Stimulated activated CD4-positive, alpha-beta T cell treated with anti-CD3 and anti-CD28 coated beads, Interleukin-2, amount 100 ng/mL, for 48 hours (primary cell): ENCODE measurements around the gene B3GNT5.
A peak's percentile ranks its signal among the peaks of the same experiment; 100 is the strongest.
"Not testable (repeated sequence)": the region's sequence is repeated elsewhere in the genome, so short reads cannot be mapped to it uniquely, and the experiment has no call there.

Experiments used
- DNase-seq, 2 donors: peaks; one replicate each; pipeline ENCODE4 v3.0.0-alpha.2; 2020

The B3GNT5 gene, protein sequence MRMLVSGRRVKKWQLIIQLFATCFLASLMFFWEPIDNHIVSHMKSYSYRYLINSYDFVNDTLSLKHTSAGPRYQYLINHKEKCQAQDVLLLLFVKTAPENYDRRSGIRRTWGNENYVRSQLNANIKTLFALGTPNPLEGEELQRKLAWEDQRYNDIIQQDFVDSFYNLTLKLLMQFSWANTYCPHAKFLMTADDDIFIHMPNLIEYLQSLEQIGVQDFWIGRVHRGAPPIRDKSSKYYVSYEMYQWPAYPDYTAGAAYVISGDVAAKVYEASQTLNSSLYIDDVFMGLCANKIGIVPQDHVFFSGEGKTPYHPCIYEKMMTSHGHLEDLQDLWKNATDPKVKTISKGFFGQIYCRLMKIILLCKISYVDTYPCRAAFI

DNA sequence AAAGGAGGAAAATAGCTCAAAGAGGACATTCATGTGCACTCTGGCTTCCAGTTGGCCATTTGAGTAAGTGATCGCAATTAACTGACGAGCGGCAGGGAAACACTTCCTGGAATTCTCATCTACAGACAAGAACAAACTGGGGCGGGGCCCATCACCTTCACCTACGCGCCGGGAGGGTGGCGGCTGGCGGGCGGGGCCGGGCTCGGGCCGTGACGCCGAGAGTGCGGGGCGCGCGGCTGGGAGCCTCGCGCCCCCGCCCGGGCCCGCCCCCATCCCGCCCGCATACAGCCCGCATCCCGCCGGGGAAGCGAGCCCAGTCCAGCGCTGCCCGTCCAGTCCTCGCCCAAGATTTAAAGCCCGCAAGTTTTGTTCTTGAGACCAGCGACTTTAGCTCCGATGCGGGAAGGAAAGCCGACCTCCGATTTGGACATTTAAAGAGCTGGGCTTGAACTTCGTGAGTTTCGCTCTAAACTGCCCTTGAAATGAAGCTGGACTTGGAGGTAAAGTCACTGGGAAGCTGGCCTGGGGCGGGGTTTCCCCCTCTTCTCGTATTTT is at the start of gene B3GNT5:
TSS of gene B3GNT5 (plus strand) at position 281 of the 555 bp plus-strand sequence. CDS start 16,546 bp downstream, outside the sequence.
- peak in 1 of 2 donors; percentile 49 for DNase-seq

DNA sequence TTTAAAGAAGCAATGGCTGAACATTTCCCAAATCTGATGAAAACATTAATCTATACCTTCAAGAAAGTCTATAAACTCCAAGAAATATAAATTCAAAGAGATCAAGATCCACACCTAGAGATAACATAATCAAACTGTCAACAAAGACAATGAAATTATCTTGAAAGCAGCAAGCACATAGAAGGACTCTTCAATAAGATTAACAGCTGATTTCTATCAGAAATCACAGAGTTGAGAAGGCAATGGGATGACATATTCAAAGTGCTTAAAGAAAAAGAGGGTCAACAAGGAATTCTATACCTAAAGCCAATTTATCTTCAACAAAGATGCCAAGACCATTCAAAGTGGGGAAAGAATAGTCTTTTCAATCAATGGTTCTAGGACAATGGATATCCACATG is 49.4 kb upstream of the B3GNT5 start:
- DNase-seq, result no peak

DNA sequence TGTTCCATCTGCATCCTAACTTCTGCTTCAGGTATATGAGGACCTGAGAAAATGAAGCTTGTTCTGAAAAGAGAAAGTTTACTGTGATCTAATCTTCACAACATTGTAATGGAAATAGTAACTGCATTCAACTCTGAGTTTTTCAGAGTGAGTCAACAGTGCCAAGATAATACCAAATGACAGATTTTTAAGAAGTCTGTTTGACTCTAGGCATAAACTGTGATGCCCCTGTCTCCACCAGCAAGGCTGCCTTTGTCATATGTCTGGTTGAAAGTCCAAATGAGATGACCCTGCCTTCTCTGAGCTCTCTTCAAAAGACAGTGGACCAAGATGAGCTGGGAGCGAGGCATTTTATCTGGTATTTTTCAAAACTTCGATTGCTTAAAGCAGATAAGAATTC is 44.8 kb upstream of the B3GNT5 start:
- DNase-seq, result no peak

DNA sequence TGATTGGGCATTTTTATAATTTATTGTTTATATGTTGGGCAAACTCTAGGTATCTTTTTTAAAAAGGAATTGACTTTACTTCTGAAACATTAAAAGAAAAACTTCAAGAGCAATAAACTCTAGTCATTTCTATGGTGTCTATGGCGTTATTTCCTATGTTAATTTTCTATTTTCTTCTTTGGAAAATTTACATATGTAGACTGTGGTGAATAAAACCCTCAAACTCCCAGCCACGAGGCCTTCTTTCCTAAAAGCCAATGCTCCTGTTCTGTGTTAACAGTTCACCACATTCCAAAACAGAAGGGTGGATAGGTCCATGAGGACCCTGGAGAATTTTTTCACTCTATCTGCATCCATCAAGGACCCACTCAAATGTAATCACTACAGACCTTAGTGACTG is 44.3 kb upstream of the B3GNT5 start:
- no peak for DNase-seq

DNA sequence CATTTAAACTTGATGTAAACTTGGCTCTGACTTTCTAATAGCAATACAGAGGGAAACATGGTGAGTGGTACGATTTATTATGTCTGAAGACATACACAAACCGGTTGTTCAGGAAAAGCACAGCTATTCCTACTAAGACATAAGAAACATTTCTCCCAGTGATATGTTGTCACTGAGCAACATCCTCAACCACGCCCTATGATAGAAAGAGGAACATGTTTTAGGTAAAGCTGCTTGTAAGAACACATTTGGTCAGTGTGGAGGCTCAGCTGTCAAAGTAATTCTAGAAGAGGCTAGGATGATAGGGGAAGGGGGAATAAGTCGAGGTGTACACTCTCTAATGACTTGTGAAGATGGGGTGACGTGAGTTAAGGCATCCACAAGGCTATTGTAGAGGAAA is 42.7 kb upstream of the B3GNT5 start:
- DNase-seq, result no peak

DNA sequence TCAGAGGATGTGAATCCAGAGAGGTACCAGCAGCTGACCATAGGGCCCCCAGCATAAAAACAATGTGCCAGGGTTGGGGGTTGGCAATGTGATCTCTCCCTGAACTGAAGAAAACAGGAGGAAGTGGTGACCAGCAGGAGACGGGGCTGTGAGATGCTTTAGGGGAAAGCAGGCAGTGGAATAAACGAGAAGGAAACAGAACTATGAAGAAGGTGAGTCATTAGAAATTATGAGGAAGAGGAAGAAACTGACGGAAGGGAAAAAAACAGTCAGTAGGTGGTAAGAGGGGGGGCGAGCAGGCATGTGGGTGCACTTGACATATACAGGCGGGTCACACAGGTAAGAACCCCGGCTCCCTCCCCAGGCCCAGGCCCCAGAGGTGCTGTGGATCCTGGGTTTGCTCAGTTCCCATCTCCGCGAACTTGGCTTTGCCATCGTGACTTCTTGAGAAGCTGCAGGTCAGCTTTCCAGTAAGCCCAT is 42.2 kb upstream of the B3GNT5 start:
- no peak for DNase-seq

DNA sequence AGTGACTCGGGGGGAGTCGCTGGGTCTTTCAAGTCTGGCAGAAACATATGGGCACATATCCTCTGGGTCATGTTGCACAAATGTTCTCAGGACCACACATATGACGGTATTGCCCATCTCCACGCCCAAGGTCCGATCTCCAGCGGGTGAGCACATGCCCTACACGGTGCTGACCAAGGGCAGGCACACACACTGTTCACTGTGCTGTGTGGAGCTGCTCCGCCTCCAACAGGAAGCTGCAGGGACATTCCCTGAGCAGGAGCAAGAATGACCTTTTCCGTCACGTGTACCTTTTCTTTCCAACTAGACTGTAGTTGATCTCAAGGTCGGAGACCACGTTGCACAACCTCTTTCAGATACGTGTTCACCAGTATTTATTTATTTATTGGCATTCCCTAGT is 41.7 kb upstream of the B3GNT5 start:
- no peak for DNase-seq

DNA sequence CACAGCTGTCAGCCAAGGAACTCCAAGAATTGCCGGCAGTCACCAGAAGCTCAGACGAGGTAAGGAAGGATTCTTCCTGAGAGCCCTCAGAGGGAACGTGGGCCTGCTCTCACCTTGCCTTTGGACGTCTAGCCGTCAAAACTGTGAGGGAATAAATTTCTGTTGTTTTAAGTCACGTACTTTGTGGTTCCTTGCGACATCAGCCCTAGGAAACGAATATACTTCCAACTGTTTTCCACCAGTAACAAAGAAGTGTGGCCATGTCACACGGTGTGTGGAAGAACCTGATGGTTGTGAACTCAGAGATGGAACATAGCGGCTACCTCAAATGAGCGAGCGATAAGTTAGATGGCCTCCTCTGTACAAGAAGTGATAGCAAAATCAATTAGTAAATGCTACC is 41.0 kb upstream of the B3GNT5 start:
- no peak for DNase-seq

DNA sequence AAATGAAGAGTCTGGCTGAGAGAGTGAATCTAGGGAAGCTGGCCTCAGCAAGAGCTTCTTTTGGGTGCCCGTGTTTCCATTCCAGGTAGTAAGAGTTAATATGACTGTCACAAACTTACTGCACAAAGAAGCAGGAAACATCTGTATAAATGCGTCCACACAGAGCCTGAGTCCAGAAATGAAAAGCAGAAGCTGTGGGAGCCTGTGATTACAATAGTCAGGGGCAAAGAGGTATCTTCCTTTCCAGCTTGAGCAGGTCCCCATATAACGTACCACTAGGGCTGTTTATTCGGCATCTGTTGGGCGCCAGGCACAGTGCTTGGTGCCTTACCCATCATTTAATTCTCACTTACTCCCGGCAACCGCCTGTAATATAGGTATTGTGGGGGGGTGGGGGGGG is 40.5 kb upstream of the B3GNT5 start:
- no peak for DNase-seq

DNA sequence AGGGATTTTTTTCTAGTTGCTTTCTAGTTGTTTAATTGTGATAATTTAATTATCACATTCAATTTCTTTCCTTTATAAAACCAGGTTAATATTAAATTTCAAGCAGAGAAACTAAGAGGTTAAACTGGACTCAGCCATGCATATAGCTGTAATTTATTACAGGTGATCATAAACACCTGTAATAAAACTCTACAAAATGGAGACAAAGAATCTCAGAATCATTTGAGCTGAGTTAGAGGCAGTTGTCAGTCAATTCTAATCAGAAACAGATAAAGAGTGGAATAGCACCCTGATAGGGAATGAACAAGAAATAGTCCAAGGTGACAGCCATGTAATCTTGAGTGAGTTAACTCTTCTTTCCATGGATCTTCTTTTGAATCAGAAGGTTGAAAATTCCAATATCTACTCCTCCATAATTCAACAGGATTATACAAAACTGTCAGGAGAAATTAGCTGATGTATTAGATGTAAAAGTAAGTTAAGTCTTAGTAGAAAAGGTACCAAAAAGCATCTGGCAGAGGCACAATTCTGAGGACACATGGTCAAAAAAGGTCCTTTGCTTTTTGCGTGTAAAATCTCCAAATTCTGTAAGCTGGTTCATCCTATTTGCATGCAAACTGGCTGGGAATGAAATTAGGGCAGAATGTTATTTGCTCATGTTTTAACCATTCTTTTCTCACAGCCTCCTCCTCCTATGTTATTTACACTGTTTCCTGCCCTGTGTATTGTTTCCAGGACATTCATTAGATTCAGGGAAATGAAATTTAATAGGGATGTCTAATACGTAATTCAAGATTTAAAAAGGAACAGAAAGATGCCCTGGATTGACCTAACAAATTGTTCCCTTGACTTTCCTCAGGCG is 39.4 kb upstream of the B3GNT5 start:
- DNase-seq, result no peak

DNA sequence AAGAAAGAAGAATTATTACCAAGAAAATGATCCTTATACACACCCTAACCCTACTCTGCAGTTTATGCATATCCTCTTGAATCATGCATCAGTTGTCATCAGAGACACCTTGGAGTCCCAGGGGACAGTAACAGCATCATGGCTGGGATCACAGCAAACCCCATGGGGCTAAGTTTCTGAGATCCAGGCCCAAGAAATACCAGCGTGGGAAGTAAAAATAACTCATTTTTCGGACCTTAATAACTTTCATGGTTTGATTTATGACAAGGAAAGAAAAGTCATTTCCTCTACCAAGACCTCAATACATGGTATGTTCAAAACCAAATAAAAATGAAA is 38.8 kb upstream of the B3GNT5 start:
- no peak for DNase-seq

DNA sequence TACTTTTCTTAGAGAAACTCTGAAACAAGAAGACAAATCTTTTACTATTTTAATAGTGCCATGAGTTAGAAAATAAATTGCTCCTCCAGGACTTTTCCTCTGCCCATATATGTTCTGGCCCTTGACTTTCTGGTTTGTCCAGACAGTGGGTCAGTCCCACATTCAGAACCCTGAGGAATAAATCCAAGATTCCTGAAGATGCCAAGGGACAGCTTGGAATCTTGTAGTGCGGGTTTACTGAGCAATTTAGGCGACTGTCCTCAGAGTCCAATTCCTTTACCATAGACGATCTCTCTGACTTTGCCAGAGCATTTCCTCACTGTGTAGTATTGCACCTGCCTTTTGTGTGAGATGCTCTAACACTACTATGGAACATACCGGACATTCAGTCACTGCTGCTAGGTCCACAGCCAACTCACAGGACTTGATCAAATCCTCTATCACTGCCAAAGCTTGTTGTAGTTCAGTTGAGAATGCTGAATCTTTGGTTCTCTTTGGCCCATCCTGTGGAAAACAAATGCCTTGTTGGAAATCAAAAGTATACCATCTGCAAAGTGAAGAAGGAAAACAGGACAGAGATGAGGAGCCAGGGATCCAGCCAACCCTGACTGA is 37.4 kb upstream of the B3GNT5 start:
- no peak for DNase-seq

DNA sequence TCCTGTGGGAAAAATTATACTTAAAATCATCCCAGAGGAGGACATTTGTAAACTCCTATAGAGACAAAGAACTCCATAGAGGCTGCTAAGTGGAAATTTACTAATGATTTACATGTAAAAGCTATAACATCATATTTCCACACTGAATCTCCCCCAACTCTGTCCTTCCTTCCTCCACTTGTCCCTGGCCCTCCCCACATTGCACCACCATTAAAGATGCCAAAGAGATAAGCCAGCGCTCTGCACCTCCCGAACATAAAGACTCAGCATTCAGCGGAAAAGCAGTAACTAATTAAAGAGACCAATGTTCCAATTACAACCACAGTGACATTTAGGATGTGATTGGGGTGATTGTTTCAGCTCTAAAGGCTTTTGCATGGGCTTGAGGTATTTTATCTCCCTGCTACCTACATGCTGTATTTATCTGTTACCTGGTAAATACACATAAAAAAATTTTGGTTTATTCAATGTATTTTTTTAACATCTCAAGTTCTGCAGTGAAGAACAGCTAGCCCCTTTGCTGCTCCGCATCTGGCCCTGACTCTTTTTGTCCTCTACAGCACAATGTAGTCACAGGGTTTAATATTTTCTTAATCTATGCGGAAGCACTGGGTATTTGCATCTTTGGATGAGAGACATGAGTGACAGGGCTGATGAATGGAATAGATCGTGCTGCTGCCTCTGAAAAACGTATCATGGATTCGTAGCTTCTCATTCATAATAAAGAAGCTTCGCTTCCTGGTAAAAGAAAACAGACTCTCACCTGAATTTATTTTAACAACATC is 35.3 kb upstream of the B3GNT5 start:
- DNase-seq, result no peak

DNA sequence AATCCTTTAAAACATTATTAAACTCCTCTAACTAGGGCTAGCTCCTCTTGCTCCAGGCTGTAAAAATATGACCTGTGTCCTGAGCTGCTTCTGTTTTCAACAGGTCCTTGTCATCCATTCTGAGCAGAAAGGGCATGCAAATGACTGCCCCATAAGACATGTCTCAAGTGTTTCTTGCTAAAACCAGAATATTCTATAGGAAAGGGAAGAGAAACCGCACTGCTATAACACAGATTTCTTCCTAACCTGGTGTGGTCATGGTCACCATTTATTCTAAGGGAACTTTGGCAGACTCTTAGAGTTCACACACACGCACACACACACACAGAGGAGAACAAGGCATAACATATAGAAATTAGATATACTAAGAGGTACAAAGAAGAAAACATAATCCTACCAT is 34.2 kb upstream of the B3GNT5 start:
- no peak for DNase-seq

DNA sequence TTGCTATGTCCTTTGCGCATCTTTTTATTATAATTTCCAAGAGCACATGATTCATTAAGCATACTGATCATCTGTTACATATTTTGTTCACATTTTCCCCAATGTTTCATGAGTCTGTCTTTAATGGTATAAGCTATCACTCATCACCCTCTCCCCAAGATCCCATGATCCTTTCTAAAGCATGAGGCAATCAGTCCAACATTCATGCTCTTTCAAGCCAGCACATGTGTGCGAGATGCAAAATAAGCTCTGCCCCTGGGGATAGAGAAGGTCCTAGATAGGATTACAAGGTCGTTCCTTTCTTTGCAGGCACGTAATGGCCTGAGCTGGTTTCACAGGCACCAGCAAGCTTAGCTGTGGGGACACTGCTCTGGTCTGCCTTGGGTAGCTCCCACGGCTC is 32.2 kb upstream of the B3GNT5 start:
- no peak for DNase-seq

DNA sequence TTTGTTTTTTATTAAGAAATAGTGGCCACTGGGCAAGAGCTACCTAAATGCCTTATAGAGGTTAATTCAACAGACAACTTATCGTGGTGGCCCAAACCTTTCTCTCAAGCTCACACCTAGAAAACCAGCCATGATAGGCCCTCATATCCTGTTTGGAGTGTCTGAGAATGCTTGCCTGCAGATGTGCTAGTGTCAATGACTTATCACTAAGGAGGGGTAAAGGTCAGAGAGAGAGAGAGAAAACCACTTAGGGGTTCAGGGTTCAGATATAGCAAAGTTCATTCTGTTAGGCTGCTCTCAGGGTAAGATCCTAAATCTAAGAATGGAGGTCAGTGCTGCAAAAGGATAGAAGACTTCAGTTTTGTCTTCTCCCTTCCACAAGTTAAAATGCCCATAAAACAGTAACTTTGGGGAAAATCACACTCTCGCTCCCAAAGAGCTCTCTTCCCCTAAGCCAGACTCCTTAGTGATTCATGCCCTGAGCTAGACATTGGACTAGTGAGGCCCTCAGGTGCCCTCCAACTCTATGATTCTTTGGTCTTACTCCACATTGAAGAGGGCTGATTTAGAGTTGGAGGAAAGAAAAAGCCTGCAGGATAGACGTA is 30.3 kb upstream of the B3GNT5 start:
- no peak for DNase-seq

DNA sequence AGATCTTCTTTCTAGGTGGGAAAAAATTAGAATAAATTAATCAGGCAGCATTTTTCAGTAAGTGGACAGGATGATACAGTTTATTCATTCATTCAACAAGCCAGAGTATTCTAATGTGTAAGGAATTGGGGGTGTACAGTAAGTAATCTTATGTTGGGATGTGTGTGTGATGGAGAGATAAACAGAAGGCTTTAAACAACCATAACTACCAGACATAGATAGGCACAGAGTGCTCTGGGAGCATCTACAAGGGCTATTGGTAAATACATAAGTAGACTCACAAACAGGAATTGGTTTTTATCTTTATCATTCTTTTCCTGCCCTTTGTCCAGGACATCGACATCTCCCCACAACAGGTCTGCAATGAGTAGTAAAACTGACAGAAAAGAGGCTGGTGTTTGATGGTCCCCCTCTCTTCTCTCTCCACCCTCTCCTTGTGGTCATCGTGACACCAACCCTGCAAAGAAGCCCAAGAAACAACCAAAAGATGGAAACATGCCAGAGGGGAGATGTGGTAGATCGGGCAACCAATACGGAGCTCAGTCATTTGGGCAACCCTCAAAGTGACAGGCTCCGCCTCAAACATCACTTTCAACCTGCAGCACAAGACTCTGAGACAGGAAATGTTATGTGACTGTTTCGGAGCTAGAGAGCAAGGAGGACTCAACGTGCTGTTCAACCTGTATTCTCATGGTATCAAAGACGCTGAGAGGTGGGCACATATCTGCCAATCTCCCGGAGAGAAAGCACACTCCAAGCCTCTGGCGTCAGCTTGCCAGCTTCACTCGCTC is 28.7 kb upstream of the B3GNT5 start:
- DNase-seq, result peak in 1 of 2 donors; percentile 29

DNA sequence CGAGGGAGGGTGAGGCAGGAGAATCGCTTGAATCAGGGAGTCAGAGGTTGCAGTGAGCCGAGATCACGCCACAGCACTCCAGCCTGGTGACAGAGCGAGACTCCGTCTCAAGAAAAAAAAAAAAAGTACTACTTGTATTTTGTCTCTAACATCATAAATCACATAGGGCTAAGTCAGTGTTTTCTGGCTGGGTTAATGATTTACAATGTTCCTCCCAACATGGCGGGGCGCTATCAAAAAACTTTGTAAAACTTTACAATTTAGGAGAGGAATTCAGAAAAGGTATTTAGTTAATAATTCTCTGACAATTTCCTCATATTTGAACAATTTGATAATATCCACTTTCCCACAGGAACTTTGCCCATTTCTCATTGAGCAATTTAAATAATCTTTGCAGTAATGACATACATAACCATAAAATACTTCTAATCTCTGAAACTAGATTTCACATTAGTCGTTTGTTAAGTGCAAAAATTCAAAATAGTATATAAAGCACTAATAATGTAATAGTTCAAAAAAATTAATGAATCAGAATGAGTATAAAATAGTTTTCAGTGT is 26.6 kb upstream of the B3GNT5 start:
- no peak for DNase-seq

DNA sequence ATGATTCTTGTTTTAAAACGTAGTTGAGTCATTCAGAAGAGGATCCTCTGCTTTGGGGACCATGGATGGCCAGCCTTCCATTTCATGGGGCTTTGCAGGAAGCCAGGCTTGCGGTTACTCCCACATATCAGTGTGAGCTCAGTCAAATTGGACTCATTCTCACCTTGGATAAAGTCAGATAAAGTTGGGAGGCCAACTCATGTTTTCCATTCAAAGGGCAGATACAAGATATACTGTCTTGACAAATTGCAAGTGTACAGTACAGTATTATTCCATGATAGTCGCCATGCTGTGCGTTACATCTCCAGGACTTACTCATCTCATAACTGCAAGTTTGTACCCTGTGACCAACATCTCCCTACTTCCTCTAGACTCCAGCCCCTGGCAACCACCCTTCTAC is 25.5 kb upstream of the B3GNT5 start:
- DNase-seq, result no peak

DNA sequence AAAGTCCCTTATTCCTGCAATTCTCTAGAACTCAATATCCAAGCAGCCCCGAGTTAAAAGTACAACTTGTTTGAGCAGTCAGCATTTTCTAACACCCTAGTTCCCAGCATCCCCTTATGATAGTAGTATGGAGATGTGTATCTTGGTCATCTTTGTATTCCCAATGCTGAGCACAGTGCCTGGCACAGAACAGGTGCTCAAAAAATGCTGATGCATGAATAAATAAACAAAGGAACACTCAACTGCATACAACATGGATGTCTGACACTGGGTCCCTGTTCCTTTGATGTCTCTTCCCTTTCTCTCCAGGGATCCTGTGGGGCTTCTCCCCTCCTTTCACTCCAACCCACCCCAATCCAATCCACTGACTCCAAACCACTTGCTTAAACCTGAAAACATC is 23.9 kb upstream of the B3GNT5 start:
- no peak for DNase-seq

DNA sequence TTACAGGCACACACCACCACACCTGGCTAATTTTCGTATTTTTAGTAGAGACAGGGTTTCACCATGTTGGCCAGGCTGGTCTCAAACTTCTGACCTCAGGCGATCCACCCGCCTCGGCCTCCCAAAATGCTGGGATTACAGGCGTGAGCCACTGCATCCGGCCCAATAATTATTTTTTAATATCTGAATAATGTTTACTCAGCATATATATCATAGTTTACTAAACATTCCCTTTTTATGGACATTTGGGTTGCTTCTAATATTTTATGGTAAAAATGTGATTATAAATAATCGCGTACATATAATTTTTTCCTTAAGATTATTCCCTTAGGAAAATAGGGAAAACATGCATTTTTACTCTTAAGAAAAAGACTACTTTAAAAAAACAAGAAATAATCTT is 22.8 kb upstream of the B3GNT5 start:
- not testable (repeated sequence) for DNase-seq
